ENCODE data around the gene NAPEPLD. TPM values are rescaled to one million over a fixed set of nuclear protein-coding genes. Genes with fewer than 3 reads are reported as not detected.

Gene NAPEPLD
- total and polyA plus RNA-seq, 2 experiments from 2014 or later, result 9.4 to 10.7 TPM

- Mint-ChIP-seq H3K27me3 (ENCODE audit: insufficient read depth, low read depth, poor library complexity) (no peaks in the 10 kb centered on the region), H3K36me3 (ENCODE audit: low read depth) (peaks cover 13% of the 10 kb centered on the region), H3K9me3 (peaks cover 22% of the 10 kb centered on the region), H3K4me1 (no peaks in the 10 kb centered on the region; the same call in 1 of the 3 replicates), H3K4me3 (no peak overlapping the region), H3K27ac (no peak overlapping the region)
- no peaks in the 10 kb centered on the region for H3K36me3 ChIP-seq (ENCODE audit: insufficient read depth)
- DNase-seq (ENCODE audit: low spot score) (peak; percentile 74), ATAC-seq (peak; percentile 79)
- H3K4me1 ChIP-seq (ENCODE audit: insufficient read depth), result 0 out of 2 replicates have a peak, but pooled peaks cover 5% of the 10 kb centered on the region
- H3K27me3 ChIP-seq (ENCODE audit: insufficient read depth), result no peaks in the 10 kb centered on the region
- no peak overlapping the region for H3K4me2 ChIP-seq
- H2AFZ ChIP-seq, result no peak overlapping the region
- TF ChIP-seq CREB1 (CRISPR knock-in tag; IDR thresholded peaks at IDR 0.05; ENCODE audit: low read depth) (no peak), CTCF (conservative IDR thresholded peaks at IDR 0.05; ENCODE audit: low read depth in 2 of 2) (peak; percentile 59 to 83)
- H3K9me2 ChIP-seq (ENCODE audit: insufficient read depth), result no peaks in the 10 kb centered on the region
- H3K4me3 ChIP-seq, result no peak overlapping the region
- no peaks in the 10 kb centered on the region for H4K20me1 ChIP-seq (replicated peaks; ENCODE audit: insufficient read depth)
- H3K27ac ChIP-seq (ENCODE audit: low read depth), result no peak overlapping the region
- no peaks in the 10 kb centered on the region for H3F3A ChIP-seq (replicated peaks; ENCODE audit: low read depth)
- H3K79me2 ChIP-seq (replicated peaks; ENCODE audit: insufficient read depth), result no peaks in the 10 kb centered on the region
Observed at GRCh38 chr7:103065667-103066066, 83.2 kb downstream of the NAPEPLD start.

- peak; percentile 49 for ATAC-seq
Observed at GRCh38 chr7:103063895-103064294, 85.0 kb downstream of the NAPEPLD start.

More at GRCh38 chr7:103063895-103064294, 85.0 kb downstream of the NAPEPLD start:
- Mint-ChIP-seq H3K27ac (no peak overlapping the region), H3K4me1 (no peaks in the 10 kb centered on the region; the same call in 1 of the 3 replicates), H3K36me3 (ENCODE audit: low read depth) (peaks cover 10% of the 10 kb centered on the region), H3K27me3 (ENCODE audit: insufficient read depth, low read depth, poor library complexity) (no peaks in the 10 kb centered on the region), H3K4me3 (no peak overlapping the region), H3K9me3 (peaks cover 12% of the 10 kb centered on the region)
- Histone ChIP-seq H3F3A (replicated peaks; ENCODE audit: low read depth) (no peaks in the 10 kb centered on the region), H3K27me3 (ENCODE audit: insufficient read depth) (no peaks in the 10 kb centered on the region), H2AFZ (no peak overlapping the region), H3K4me3 (no peak overlapping the region), H3K79me2 (replicated peaks; ENCODE audit: insufficient read depth) (no peaks in the 10 kb centered on the region), H3K4me1 (ENCODE audit: insufficient read depth) (0 out of 2 replicates have a peak, but pooled peaks cover 5% of the 10 kb centered on the region), H3K27ac (ENCODE audit: low read depth) (no peak overlapping the region), H3K36me3 (ENCODE audit: insufficient read depth) (no peaks in the 10 kb centered on the region), H4K20me1 (replicated peaks; ENCODE audit: insufficient read depth) (no peaks in the 10 kb centered on the region), H3K4me2 (no peak overlapping the region), H3K9me2 (ENCODE audit: insufficient read depth) (no peaks in the 10 kb centered on the region)
- peak; percentile 57 for DNase-seq (ENCODE audit: low spot score)
- TF ChIP-seq ZNF331 (CRISPR knock-in tag; IDR thresholded peaks at IDR 0.05; ENCODE audit: low read depth), result no peak
- peak; percentile 10 to 30; a peak in 2 of 4 replicates for TF ChIP-seq CTCF (conservative IDR thresholded peaks at IDR 0.05; ENCODE audit: low read depth in 2 of 2)
- no peak for TF ChIP-seq JUNB (IDR thresholded peaks at IDR 0.05; ENCODE audit: unreplicated experiment)

All from GM23338 (cell line).